Hair follicular keratinocyte (primary cell): ENCODE results near the gene FXR2. TPM values are rescaled to one million over a fixed set of nuclear protein-coding genes. Genes with fewer than 3 reads are reported as not detected.

Experiments
- total RNA-seq: library from RNA; depleted of rRNA; stranded (reverse); fragments of >200 nt; gene quantifications from 2 replicates; pipeline ENCODE4 v1.2.3, GENCODE V29; 2015

FXR2 gene
- total RNA-seq: 39.6 and 41.3 TPM in 2 replicates

GRCh38 chr17:7614425-7615264 lies at the start of gene FXR2:
FXR2 (minus strand) TSS chr17:7614897; CDS start chr17:7614532, 365 bp downstream.

GRCh38 chr17:7650509-7651096 lies 35.9 kb upstream of the FXR2 start, which contains the start of gene ATP1B2:
ATP1B2 (plus strand) TSS chr17:7650926; CDS start chr17:7651519, 593 bp downstream.

GRCh38 chr17:7629939-7630571 lies 15.4 kb upstream of the FXR2 start, which contains the start of gene SHBG:
SHBG (plus strand) TSS chr17:7630135; CDS start chr17:7630173, 38 bp downstream.

GRCh38 chr17:7627250-7628121 lies 12.8 kb upstream of the FXR2 start, which contains the start of gene SAT2:
SAT2 (minus strand) TSS chr17:7627821; CDS start chr17:7627635, 186 bp downstream.

GRCh38 chr17:7589891-7590691 lies 24.6 kb downstream of the FXR2 start, which contains the start of gene SOX15:
SOX15 (minus strand) TSS chr17:7590094; CDS start chr17:7589676, 418 bp downstream.

GRCh38 chr17:7583253-7584109 lies 31.2 kb downstream of the FXR2 start, which contains the start of gene MPDU1:
MPDU1 (plus strand) TSS chr17:7583852; CDS start chr17:7583863, 11 bp downstream.

GRCh38 chr17:7579001-7579833 lies 35.5 kb downstream of the FXR2 start, which contains the start of gene CD68:
CD68 (plus strand) TSS chr17:7579638; CDS start chr17:7579678, 40 bp downstream.

GRCh38 chr17:7561589-7562207 lies 53.0 kb downstream of the FXR2 start, which contains the start of gene SENP3:
SENP3 (plus strand) TSS chr17:7561919; CDS start chr17:7563077, 1,158 bp downstream.

GRCh38 chr17:7558544-7559319 lies 56.0 kb downstream of the FXR2 start, which contains the start of gene TNFSF13:
TNFSF13 (plus strand) TSS chr17:7558750; CDS start chr17:7559040, 290 bp downstream.

GRCh38 chr17:7548585-7549400 lies 65.9 kb downstream of the FXR2 start, which contains the start of gene TNFSF12:
TNFSF12 (plus strand) TSS chr17:7549058; CDS start chr17:7549154, 96 bp downstream.

Other genes starting within 250 kb of the FXR2 start
- 3.8 and 7.7 TPM in 2 replicates for gene TNK1, start 233.8 kb downstream of the FXR2 start, total RNA-seq
- 68.4 and 99.4 TPM in 2 replicates for gene PLSCR3, start 220.4 kb downstream of the FXR2 start, total RNA-seq
- gene TMEM256, start 210.8 kb downstream of the FXR2 start, total RNA-seq: 138 and 193 TPM in 2 replicates
- gene NLGN2, start 207.1 kb downstream of the FXR2 start, total RNA-seq: 2.4 and 6.1 TPM in 2 replicates
- not detected in 2 replicates for gene SPEM1, start 194.6 kb downstream of the FXR2 start, total RNA-seq
- not detected in 2 replicates for gene SPEM2, start 189.3 kb downstream of the FXR2 start, total RNA-seq
- gene SPEM3, start 186.0 kb downstream of the FXR2 start, total RNA-seq: not detected in 2 replicates
- gene TMEM102, start 179.5 kb downstream of the FXR2 start, total RNA-seq: 25.2 and 30.4 TPM in 2 replicates
- 7.5 and 17.3 TPM in 2 replicates for gene FGF11, start 175.4 kb downstream of the FXR2 start, total RNA-seq
- gene CHRNB1, start 169.8 kb downstream of the FXR2 start, total RNA-seq: 9.8 and 14.8 TPM in 2 replicates
- 25.9 and 36.8 TPM in 2 replicates for gene ZBTB4, start 135.3 kb downstream of the FXR2 start, total RNA-seq
- not detected in 2 replicates for gene SLC35G6, start 133.5 kb downstream of the FXR2 start, total RNA-seq
- 31.9 and 33.7 TPM in 2 replicates for gene POLR2A, start 130.5 kb downstream of the FXR2 start, total RNA-seq
- 8.8 and 10.3 TPM in 2 replicates for gene TNFSF12, start 65.8 kb downstream of the FXR2 start, total RNA-seq
- 0.80 and 5.9 TPM in 2 replicates for gene TNFSF13, start 56.1 kb downstream of the FXR2 start, total RNA-seq
- 56.2 and 86.9 TPM in 2 replicates for gene SENP3, start 53.0 kb downstream of the FXR2 start, total RNA-seq
- 23.4 and 57.7 TPM in 2 replicates for gene CD68, start 35.3 kb downstream of the FXR2 start, total RNA-seq
- gene MPDU1, start 31.0 kb downstream of the FXR2 start, total RNA-seq: 138 and 153 TPM in 2 replicates
- 141 and 207 TPM in 2 replicates for gene SOX15, start 24.8 kb downstream of the FXR2 start, total RNA-seq
- 25.8 and 43.2 TPM in 2 replicates for gene SAT2, start 12.9 kb upstream of the FXR2 start, total RNA-seq
- gene SHBG, start 15.2 kb upstream of the FXR2 start, total RNA-seq: not detected in 2 replicates
- not detected in 2 replicates for gene ATP1B2, start 36.0 kb upstream of the FXR2 start, total RNA-seq
- gene TP53, start 72.6 kb upstream of the FXR2 start, total RNA-seq: 42.5 and 54.0 TPM in 2 replicates
- gene WRAP53, start 73.6 kb upstream of the FXR2 start, total RNA-seq: 7.9 and 17.5 TPM in 2 replicates
- gene EFNB3, start 90.3 kb upstream of the FXR2 start, total RNA-seq: 0.65 and 3.2 TPM in 2 replicates
- gene DNAH2, start 102.8 kb upstream of the FXR2 start, total RNA-seq: 0.23 and 0.55 TPM in 2 replicates
- 2.1 and 3.9 TPM in 2 replicates for gene KDM6B, start 219.3 kb upstream of the FXR2 start, total RNA-seq
- gene TMEM88, start 240.2 kb upstream of the FXR2 start, total RNA-seq: 0.23 TPM in 1 of 2 replicates, not detected in the other
- gene NAA38, start 242.7 kb upstream of the FXR2 start, total RNA-seq: 70.1 and 79.4 TPM in 2 replicates
- 5.0 and 11.6 TPM in 2 replicates for gene CYB5D1, start 243.1 kb upstream of the FXR2 start, total RNA-seq